Breast epithelium (tissue), 3 donors: Measurements from ENCODE around the gene MAMLD1.

Experiments used
- POLR2A ChIP-seq: fragments of 450-650 bp; IDR thresholded peaks from one replicate; pipeline ENCODE4 v1.6.1; 2016; ENCODE audit warnings: antibody characterized with exemption, mild to moderate bottlenecking, moderate library complexity
- POLR2AphosphoS5 ChIP-seq, 3 donors: sonication (generic); formaldehyde crosslinking; IDR thresholded peaks; one replicate each; pipeline ENCODE4 v1.6.1; 2017; ENCODE audit warnings: antibody characterized with exemption in 3 of 3
- TF ChIP-seq, protein P1 (sequence below), 3 donors: fragments of 450-650 bp; IDR thresholded peaks; one replicate each; pipeline ENCODE4 v1.5.1; 2016 to 2017; ENCODE audit warnings: antibody characterized with exemption in 3 of 3, mild to moderate bottlenecking in 3 of 3, moderate library complexity in 3 of 3

DNA sequence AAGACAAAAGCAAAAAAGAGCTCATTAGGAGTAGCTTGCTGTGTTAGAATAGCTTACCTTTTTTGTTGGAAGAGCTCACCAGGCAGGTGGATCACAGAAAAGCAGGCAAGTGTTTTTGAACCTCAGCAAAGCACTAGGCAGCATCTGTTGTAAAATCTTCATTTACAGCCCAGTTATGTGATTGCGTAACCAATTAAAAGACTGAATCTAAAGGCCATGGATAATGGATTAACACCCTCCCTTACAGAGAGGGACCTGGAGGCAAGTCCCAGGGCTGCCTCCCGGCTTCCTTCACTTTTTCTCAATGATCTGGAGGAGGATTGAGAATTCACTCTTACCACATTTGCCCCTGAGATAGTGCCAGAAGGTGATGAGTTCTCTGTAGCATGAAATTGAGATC lies 51.1 kb downstream of the MAMLD1 start:
- no peak for TF ChIP-seq POLR2AphosphoS5 (IDR thresholded peaks at IDR 0.05)
- TF ChIP-seq, protein P1, sequence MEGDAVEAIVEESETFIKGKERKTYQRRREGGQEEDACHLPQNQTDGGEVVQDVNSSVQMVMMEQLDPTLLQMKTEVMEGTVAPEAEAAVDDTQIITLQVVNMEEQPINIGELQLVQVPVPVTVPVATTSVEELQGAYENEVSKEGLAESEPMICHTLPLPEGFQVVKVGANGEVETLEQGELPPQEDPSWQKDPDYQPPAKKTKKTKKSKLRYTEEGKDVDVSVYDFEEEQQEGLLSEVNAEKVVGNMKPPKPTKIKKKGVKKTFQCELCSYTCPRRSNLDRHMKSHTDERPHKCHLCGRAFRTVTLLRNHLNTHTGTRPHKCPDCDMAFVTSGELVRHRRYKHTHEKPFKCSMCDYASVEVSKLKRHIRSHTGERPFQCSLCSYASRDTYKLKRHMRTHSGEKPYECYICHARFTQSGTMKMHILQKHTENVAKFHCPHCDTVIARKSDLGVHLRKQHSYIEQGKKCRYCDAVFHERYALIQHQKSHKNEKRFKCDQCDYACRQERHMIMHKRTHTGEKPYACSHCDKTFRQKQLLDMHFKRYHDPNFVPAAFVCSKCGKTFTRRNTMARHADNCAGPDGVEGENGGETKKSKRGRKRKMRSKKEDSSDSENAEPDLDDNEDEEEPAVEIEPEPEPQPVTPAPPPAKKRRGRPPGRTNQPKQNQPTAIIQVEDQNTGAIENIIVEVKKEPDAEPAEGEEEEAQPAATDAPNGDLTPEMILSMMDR (IDR thresholded peaks at IDR 0.05): no peak
- TF ChIP-seq POLR2A: no peak
